K562 (cell line): ENCODE data around the gene GKAP1. TPM values are rescaled to one million over a fixed set of nuclear protein-coding genes. Genes with fewer than 3 reads are reported as not detected.

Source experiments
- ATAC-seq: fragments of 200-7000 bp; cut with Tn5 transposase; 3 replicates; pipeline ENCODE4 v1.9.1; 2020; ENCODE audit warnings: moderate library complexity
- BruUV-seq: library from RNA; stranded (reverse); fragments of 400-500 nt; replicated peaks from 2 replicates; lab custom pipeline; 2021; lab: Mats Ljungman, UMichigan
- CTCF ChIA-PET: fragments of 300-600 bp; formaldehyde crosslinking; extraction: SDS; loops from one replicate; lab custom pipeline; 2021; ENCODE audit warnings: low intra/inter-chr PET ratio; lab: Yijun Ruan, JAX
- POLR2A ChIA-PET: fragments of 300-600, 350-650 bp; sonication (Branson Sonifier 250); formaldehyde crosslinking; extraction: SDS; loops from one replicate; lab custom pipeline; 2021; ENCODE audit warnings: antibody characterized with exemption, inconsistent platforms; lab: Yijun Ruan, JAX
- DNase-seq, 4 experiments: peaks; one replicate each; pipeline versions ENCODE4 v3.0.0 to v3.0.0-alpha.2; 2011 to 2018; ENCODE audit warnings: low spot score in 3 of 4, mixed read lengths in 3 of 4; ENCODE audit errors: extremely low read depth in 1 of 4
- FAIRE-seq: peaks from 2 replicates; lab custom pipeline; 2011; peaks lifted over from hg19 to GRCh38; lab: Jason Lieb, UNC
- H2AFZ ChIP-seq: 2 replicates; pipeline ENCODE4 v1.6.0; 2011; ENCODE audit warnings: low read depth, low read length, control low read depth, inconsistent platforms
- H3K27ac ChIP-seq: fragments of 200-600 bp; 3 replicates; pipeline ENCODE4 v1.8.0; 2011; ENCODE audit warnings: low read depth, mild to moderate bottlenecking, control low read depth, inconsistent platforms, low read length, moderate library complexity, mixed read lengths; ENCODE audit errors: extremely low read depth
- H3K27me3 ChIP-seq, 2 experiments: fragments of 300-600 bp in 1 of 2; 2 replicates in 1 of 2; 3 replicates in 1 of 2; pipeline versions ENCODE4 v1.6.0 to v1.8.0; 2011; ENCODE audit warnings: inconsistent platforms in 2 of 2, low read length in 2 of 2, mild to moderate bottlenecking in 1 of 2, mixed read lengths in 1 of 2, moderate library complexity in 1 of 2; ENCODE audit not compliant: control insufficient read depth in 2 of 2, insufficient read depth in 2 of 2
- H3K36me3 ChIP-seq: fragments of 300-600 bp; 3 replicates; pipeline ENCODE4 v1.8.0; 2011; ENCODE audit warnings: mild to moderate bottlenecking, low read length, inconsistent platforms; ENCODE audit not compliant: control insufficient read depth, insufficient read depth
- H3K4me1 ChIP-seq, 2 experiments: fragments of 200-600 bp in 1 of 2; replicated peaks in 1 of 2; 2 replicates in 1 of 2; 3 replicates in 1 of 2; pipeline versions ENCODE4 v1.5.1 to v1.8.0; 2011; ENCODE audit warnings: inconsistent platforms in 2 of 2, low read length in 2 of 2, mild to moderate bottlenecking in 1 of 2, mixed read lengths in 1 of 2, moderate library complexity in 1 of 2; ENCODE audit not compliant: control insufficient read depth in 2 of 2, insufficient read depth in 2 of 2
- H3K4me2 ChIP-seq: 2 replicates; pipeline ENCODE4 v1.6.1; 2011; ENCODE audit warnings: low read length, control low read depth, inconsistent platforms, mixed read lengths; ENCODE audit not compliant: insufficient read depth
- H3K4me3 ChIP-seq: fragments of 200-600 bp; sonication (generic), shearing (Covaris generic); 2 replicates; pipeline ENCODE4 v1.5.1; 2016; ENCODE audit warnings: control low read depth, inconsistent platforms
- H3K79me2 ChIP-seq: fragments of 200-600 bp; 3 replicates; pipeline ENCODE4 v1.8.0; 2011; ENCODE audit warnings: low read length, inconsistent platforms; ENCODE audit not compliant: control insufficient read depth, insufficient read depth
- H3K9ac ChIP-seq, 2 experiments: 2 replicates each; pipeline versions ENCODE4 v1.6.0 to v1.6.1; 2011; ENCODE audit warnings: low read depth in 2 of 2, low read length in 2 of 2, control low read depth in 1 of 2, inconsistent platforms in 1 of 2, mild to moderate bottlenecking in 1 of 2, mixed read lengths in 1 of 2; ENCODE audit not compliant: insufficient read depth in 1 of 2
- H3K9me1 ChIP-seq: one replicate; pipeline ENCODE4 v1.6.0; 2011; ENCODE audit warnings: inconsistent platforms, mild to moderate bottlenecking, low read length, moderate library complexity; ENCODE audit not compliant: control insufficient read depth, insufficient read depth
- H3K9me3 ChIP-seq: replicated peaks from 2 replicates; pipeline ENCODE4 v1.5.1; 2011; ENCODE audit warnings: low read depth, low read length, inconsistent platforms; ENCODE audit not compliant: control insufficient read depth, insufficient read depth
- H4K20me1 ChIP-seq: replicated peaks from 2 replicates; pipeline ENCODE4 v1.6.1; 2011; ENCODE audit warnings: low read length, inconsistent platforms, mixed read lengths; ENCODE audit not compliant: control insufficient read depth, insufficient read depth
- BRD9 ChIP-seq: fragments of 450-650 bp; IDR thresholded peaks from 2 replicates; pipeline ENCODE4 v1.6.1; 2018; ENCODE audit warnings: low read depth; ENCODE audit not compliant: partially characterized antibody
- E2F8 ChIP-seq: fragments of 450-650 bp; IDR thresholded peaks from 2 replicates; pipeline ENCODE4 v1.7.1; 2018; ENCODE audit warnings: mild to moderate bottlenecking, low read depth; ENCODE audit not compliant: partially characterized antibody
- GTF2B ChIP-seq: IDR thresholded peaks from 2 replicates; pipeline ENCODE4 v1.6.1; 2011; ENCODE audit not compliant: insufficient read length; ENCODE audit errors: extremely low read depth
- HMGXB4 ChIP-seq: sonication (generic); formaldehyde crosslinking; IDR thresholded peaks from 2 replicates; pipeline ENCODE4 v1.8.1; 2023; ENCODE audit warnings: mild to moderate bottlenecking, missing genetic modification reagents
- NKRF ChIP-seq: fragments of 450-650 bp; IDR thresholded peaks from 2 replicates; pipeline ENCODE4 v1.6.1; 2016; ENCODE audit warnings: borderline replicate concordance
- RBM14 ChIP-seq: fragments of 200-400 bp; formaldehyde crosslinking; IDR thresholded peaks from 2 replicates; pipeline ENCODE4 v1.6.1; 2018; ENCODE audit warnings: low read depth, mild to moderate bottlenecking, low read length, moderate library complexity, borderline replicate concordance; ENCODE audit not compliant: insufficient read depth
- SPI1 ChIP-seq: IDR thresholded peaks from 2 replicates; pipeline ENCODE4 v1.6.1; 2011; ENCODE audit warnings: low read depth, low read length, control low read depth, borderline replicate concordance
- SRF ChIP-seq, 2 experiments: fragments of 250-450, 450-650 bp in 1 of 2; sonication (Bioruptor Pico) in 1 of 2; sonication (generic) in 1 of 2; formaldehyde crosslinking; IDR thresholded peaks; 2 replicates each; pipeline versions ENCODE4 v1.5.0 to v1.5.1; 2020 to 2022; ENCODE audit warnings: mild to moderate bottlenecking in 1 of 2, missing genetic modification reagents in 1 of 2
- ZKSCAN3 ChIP-seq: fragments of 250-450 bp; sonication (Bioruptor Pico); IDR thresholded peaks from 2 replicates; pipeline ENCODE4 v1.4.0; 2020
- ZNF263 ChIP-seq: sonication (generic); formaldehyde crosslinking; IDR thresholded peaks from 2 replicates; pipeline ENCODE4 v1.8.0; 2022; ENCODE audit warnings: mild to moderate bottlenecking, missing genetic modification reagents, borderline replicate concordance
- WGBS: fragments of 100-300 bp; shearing (Covaris generic); methylation state at CpG from one replicate; pipeline ENCODE4 v1.1.6; 2016; ENCODE audit warnings: low coverage, mixed read lengths; ENCODE audit not compliant: insufficient coverage; ENCODE audit errors: missing lambda C conversion rate; 5-methylcytosine and 5-hydroxymethylcytosine counted together
- in situ Hi-C: fragments of 300-500 bp; cut with MboI; formaldehyde crosslinking; loops from 4 replicates; pipeline ENCODE4 v1.15.0; 2018; ENCODE audit warnings: inconsistent platforms, mixed read lengths
- intact Hi-C: fragments of 100-400 bp; cut with micrococcal nuclease; formaldehyde crosslinking; loops from 2 replicates; pipeline ENCODE4 v1.14.2; 2022
- polyA plus RNA-seq, 8 experiments: library from polyadenylated mRNA; depleted of rRNA in 4 of 8; stranded (reverse) in 5 of 8; unstranded in 3 of 8; fragments of >200 nt; fragmentation: Nextera tagmentation in 2 of 8; fragmentation: Illumina TruSeq in 1 of 8; extraction: Ambion mirVana in 2 of 8; extraction: Trizol in 1 of 8; gene quantifications; 2 replicates each; pipeline versions ENCODE4 v1.2.1 to v1.2.3, GENCODE V29; 2011 to 2014; ENCODE audit warnings: inconsistent platforms in 1 of 8, missing spikeins in 1 of 8
- total RNA-seq, 7 experiments: library from RNA; depleted of rRNA in 6 of 7; stranded (reverse); fragments of >200 nt in 6 of 7; fragmentation: Illumina TruSeq in 2 of 7; extraction: Trizol in 2 of 7; gene quantifications; 2 replicates each; pipeline versions ENCODE4 v1.2.1 to v1.2.3, GENCODE V29; 2011 to 2021; ENCODE audit warnings: low replicate concordance in 1 of 7

GKAP1 gene
- total and polyA plus RNA-seq, 9 of the 15 experiments (the other 6 are each of a cell fraction or from before 2014, with no cell fraction given) = 1.0 to 3.8 (median 2.7) TPM

- ATAC-seq = no peak
- no peaks in the 10 kb centered on the region for H3K36me3 ChIP-seq
- H3K9ac ChIP-seq = no peak overlapping the region
- intact Hi-C loops = no loop called here
- TF ChIP-seq NKRF (no peak), SPI1 (peak; percentile 59), ZKSCAN3 (CRISPR knock-in tag) (no peak), RBM14 (no peak), E2F8 (no peak), HMGXB4 (CRISPR knock-in tag) (no peak), SRF (CRISPR knock-in tag; IDR thresholded peaks at IDR 0.05) (peak in 1 of 2 experiments; percentile 70; a peak in 2 of 4 replicates), GTF2B (no peak), ZNF263 (CRISPR knock-in tag) (no peak), BRD9 (no peak)
- TF ChIP-seq, all 486 proteins: peak for 2
- no peak overlapping the region for H3K4me2 ChIP-seq
- no peak overlapping the region for H2AFZ ChIP-seq
- no peak overlapping the region for H3K27ac ChIP-seq
- no peaks in the 10 kb centered on the region for H3K27me3 ChIP-seq
- FAIRE-seq (no peak), DNase-seq (no peak)
- no peaks in the 10 kb centered on the region for H3K4me1 ChIP-seq
- POLR2A ChIA-PET = no interaction called here
- CTCF ChIA-PET = interaction anchor here (0.6 kb wide), 1 partner anchor 94 kb away, joined by 3 read pairs; no protein-coding TSS in a partner anchor
- in situ Hi-C loops = no loop called here
- WGBS = 56% methylated on average over 8 of the region's 13 CpGs
- no peaks in the 10 kb centered on the region for H3K9me1 ChIP-seq
- no peaks in the 10 kb centered on the region for H3K79me2 ChIP-seq
- BruUV-seq = no TSS peak
- H3K4me3 ChIP-seq = no peak overlapping the region
- no peaks in the 10 kb centered on the region for H4K20me1 ChIP-seq
- no peaks in the 10 kb centered on the region for H3K9me3 ChIP-seq
These were observed 17.1 kb downstream of the GKAP1 start for GRCh38 chr9:83800236-83801033.
